Tibial nerve (tissue), 4 donors: ENCODE data around the gene PDE4A. TPM values are rescaled to one million over a fixed set of nuclear protein-coding genes. Genes with fewer than 3 reads are reported as not detected.
A peak's percentile ranks its signal among the peaks of the same experiment; 100 is the strongest.

Source experiments
- DNase-seq, 2 donors: peaks; one replicate each; pipeline ENCODE4 v3.0.0-alpha.2; 2019; ENCODE audit warnings: low spot score in 2 of 2
- H3K27ac ChIP-seq, 4 donors: fragments of 200-600 bp; sonication (generic) in 3 of 4; one replicate each; pipeline ENCODE4 v1.5.1; 2017 to 2019; ENCODE audit warnings: mild to moderate bottlenecking in 1 of 4
- H3K27me3 ChIP-seq, 2 donors: fragments of 200-600 bp; sonication (generic) in 1 of 2; one replicate each; pipeline versions ENCODE4 v1.5.1 to v1.6.0; 2017 to 2019
- H3K36me3 ChIP-seq, 3 donors: fragments of 200-600 bp; sonication (generic); one replicate each; pipeline ENCODE4 v1.5.1; 2018 to 2019
- H3K4me1 ChIP-seq, 4 donors: fragments of 200-600 bp; sonication (generic) in 3 of 4; one replicate each; pipeline ENCODE4 v1.5.1; 2017 to 2019
- H3K4me3 ChIP-seq, 4 donors: fragments of 200-600 bp; sonication (generic) in 3 of 4; one replicate each; pipeline ENCODE4 v1.5.1; 2017 to 2019; ENCODE audit warnings: mild to moderate bottlenecking in 1 of 4, moderate library complexity in 1 of 4
- H3K9me3 ChIP-seq, 4 donors: fragments of 200-600 bp; sonication (generic) in 3 of 4; one replicate each; pipeline ENCODE4 v1.5.1; 2017 to 2019
- EP300 ChIP-seq, 2 donors: sonication (generic); formaldehyde crosslinking; IDR thresholded peaks; one replicate each; pipeline ENCODE4 v1.6.1; 2017; ENCODE audit warnings: antibody characterized with exemption in 2 of 2, mild to moderate bottlenecking in 1 of 2
- POLR2A ChIP-seq, 2 donors: fragments of 450-650 bp; IDR thresholded peaks; one replicate each; pipeline ENCODE4 v1.6.1; 2017; ENCODE audit warnings: antibody characterized with exemption in 2 of 2, mild to moderate bottlenecking in 2 of 2, moderate library complexity in 2 of 2
- WGBS, 2 donors: methylation state at CpG; one replicate each; pipeline ENCODE4 v1.1.5; 2018; 5-methylcytosine and 5-hydroxymethylcytosine counted together
- total RNA-seq, 4 donors: library from RNA; depleted of rRNA; stranded (reverse); fragments of >200 nt; gene quantifications; one replicate each; pipeline ENCODE4 v1.1.0, GENCODE V29; 2016
- TF ChIP-seq, protein P1 (sequence below), 5 experiments: fragments of 200-600 bp in 3 of 5; fragments of 450-650 bp in 2 of 5; sonication (generic) in 3 of 5; IDR thresholded peaks; one replicate each; pipeline ENCODE4 v1.5.1; 2016 to 2019; ENCODE audit warnings: antibody characterized with exemption in 5 of 5, mild to moderate bottlenecking in 3 of 5, moderate library complexity in 2 of 5

Gene PDE4A
- total RNA-seq, 4 donors from 2014 or later: 8.7 to 12.7 (median 10.0) TPM

DNA sequence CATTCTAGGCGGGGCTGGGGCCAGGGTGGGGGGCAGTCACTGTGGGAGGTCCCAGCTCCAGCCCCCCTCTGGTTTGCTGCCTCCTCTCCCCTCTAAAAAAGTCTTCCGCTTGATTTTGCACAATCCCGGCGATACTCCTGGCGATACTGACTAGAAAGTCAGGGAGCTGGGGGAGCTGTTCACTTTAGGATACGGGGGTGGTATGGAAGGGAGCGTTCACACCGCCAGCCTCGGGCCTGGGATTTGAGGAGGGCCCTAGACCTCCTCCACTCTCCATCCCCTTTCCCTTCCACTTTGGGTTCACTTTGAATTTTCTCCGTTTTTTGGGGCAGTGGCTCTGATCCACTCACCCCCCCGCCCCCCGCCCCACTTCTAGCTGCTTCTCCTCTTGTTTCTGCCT is 47.8 kb downstream of the PDE4A start:
- TF ChIP-seq, protein P1, sequence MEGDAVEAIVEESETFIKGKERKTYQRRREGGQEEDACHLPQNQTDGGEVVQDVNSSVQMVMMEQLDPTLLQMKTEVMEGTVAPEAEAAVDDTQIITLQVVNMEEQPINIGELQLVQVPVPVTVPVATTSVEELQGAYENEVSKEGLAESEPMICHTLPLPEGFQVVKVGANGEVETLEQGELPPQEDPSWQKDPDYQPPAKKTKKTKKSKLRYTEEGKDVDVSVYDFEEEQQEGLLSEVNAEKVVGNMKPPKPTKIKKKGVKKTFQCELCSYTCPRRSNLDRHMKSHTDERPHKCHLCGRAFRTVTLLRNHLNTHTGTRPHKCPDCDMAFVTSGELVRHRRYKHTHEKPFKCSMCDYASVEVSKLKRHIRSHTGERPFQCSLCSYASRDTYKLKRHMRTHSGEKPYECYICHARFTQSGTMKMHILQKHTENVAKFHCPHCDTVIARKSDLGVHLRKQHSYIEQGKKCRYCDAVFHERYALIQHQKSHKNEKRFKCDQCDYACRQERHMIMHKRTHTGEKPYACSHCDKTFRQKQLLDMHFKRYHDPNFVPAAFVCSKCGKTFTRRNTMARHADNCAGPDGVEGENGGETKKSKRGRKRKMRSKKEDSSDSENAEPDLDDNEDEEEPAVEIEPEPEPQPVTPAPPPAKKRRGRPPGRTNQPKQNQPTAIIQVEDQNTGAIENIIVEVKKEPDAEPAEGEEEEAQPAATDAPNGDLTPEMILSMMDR (IDR thresholded peaks at IDR 0.05): no peak
- no peak for TF ChIP-seq POLR2A (IDR thresholded peaks at IDR 0.05)
- no peak for TF ChIP-seq EP300 (IDR thresholded peaks at IDR 0.05)
- H3K4me1 ChIP-seq: no peaks in the 10 kb centered on the region
- H3K4me3 ChIP-seq: no peak overlapping the region
- H3K9me3 ChIP-seq: no peaks in the 10 kb centered on the region
- no peaks in the 10 kb centered on the region for H3K27me3 ChIP-seq
- H3K27ac ChIP-seq: no peak overlapping the region
- H3K36me3 ChIP-seq: peaks cover 0 to 41% (median 0%) of the 10 kb centered on the region in 3 donors
- WGBS, 2 donors: 65 to 75% methylated on average over 12 of the region's 12 CpGs
- DNase-seq: no peak

DNA sequence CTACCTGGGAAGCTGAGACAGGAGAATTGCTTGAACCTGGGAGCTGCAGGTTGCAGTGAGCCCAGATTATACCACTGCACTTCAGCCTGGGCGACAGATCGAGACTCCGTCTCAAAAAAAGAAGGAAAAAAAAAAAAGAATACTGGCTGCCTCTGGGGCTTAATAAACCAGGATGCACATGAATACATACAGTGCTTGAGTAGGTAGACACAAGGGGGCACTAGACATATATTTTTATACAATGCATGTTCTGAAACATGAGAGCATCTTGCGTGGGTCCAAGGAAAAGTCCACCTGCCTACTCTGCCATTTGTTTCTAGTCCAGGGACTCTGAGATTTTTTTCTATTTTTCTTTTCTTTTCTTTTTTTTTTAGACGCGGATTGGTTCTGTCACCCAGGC is 51.6 kb downstream of the PDE4A start:
- no peak for DNase-seq
- Histone ChIP-seq H3K9me3 (no peaks in the 10 kb centered on the region), H3K27me3 (no peaks in the 10 kb centered on the region), H3K4me3 (no peak overlapping the region), H3K4me1 (no peaks in the 10 kb centered on the region), H3K36me3 (peaks cover 0 to 12% (median 0%) of the 10 kb centered on the region in 3 donors), H3K27ac (no peak overlapping the region)
- no peak for TF ChIP-seq EP300 (IDR thresholded peaks at IDR 0.05)
- TF ChIP-seq, protein P1 (IDR thresholded peaks at IDR 0.05): peak in 1 of 5 experiments; percentile 18
- 32 to 36% methylated on average over 6 of the region's 6 CpGs for WGBS, 2 donors

DNA sequence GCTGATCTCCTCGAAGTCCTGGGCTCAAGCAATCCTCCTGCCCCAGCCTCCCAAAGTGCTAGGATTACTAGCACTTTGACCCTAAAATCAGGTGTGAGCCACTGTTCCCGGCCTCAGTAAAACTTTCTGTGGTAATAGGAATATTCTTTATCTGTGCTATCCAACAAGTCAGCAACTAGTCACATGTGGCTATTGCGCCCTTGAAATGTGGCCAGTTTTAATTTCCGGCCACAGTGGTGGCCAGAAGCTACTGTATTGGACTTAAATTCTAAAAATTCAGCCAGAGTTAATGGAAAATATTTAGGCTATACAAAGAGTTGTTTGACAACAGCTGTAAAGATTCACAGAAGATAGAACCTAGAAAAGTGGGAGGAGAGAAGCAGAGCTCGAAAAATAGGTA is 52.9 kb downstream of the PDE4A start:
- Histone ChIP-seq H3K27me3 (no peaks in the 10 kb centered on the region), H3K9me3 (no peaks in the 10 kb centered on the region), H3K4me3 (no peak overlapping the region), H3K4me1 (peaks cover 0 to under 1% (median 0%) of the 10 kb centered on the region in 4 donors), H3K27ac (no peak overlapping the region), H3K36me3 (no peaks in the 10 kb centered on the region)
- WGBS, 2 donors: 75 to 83% methylated on average over 5 of the region's 5 CpGs
- TF ChIP-seq EP300 (IDR thresholded peaks at IDR 0.05) (no peak), POLR2A (IDR thresholded peaks at IDR 0.05) (no peak)
- TF ChIP-seq, protein P1 (IDR thresholded peaks at IDR 0.05): no peak
- DNase-seq: no peak

DNA sequence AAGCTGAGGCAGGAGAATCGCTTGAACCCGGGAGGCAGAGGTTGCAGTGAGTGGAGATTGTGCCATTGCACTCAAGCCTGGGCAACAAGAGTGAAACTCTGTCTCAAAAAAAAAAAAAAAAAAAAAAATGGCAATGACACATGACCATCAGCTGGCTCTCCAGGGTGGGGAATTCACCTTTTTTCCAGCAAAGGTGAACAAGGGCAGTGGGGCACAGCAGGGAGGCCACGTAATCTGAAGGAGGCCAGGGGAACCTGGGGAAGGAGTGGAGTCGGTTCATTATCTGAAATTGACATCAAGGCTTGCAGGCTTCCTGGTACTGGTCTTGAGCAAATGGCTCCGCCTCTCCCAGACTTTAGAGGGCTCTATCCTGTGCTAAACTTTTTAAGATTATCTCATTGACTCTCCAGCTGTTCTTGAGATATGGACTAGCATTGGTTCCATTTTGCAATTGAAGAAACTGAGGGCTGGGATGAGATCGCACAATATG is 54.7 kb downstream of the PDE4A start:
- DNase-seq: no peak
- H3K27ac ChIP-seq: no peak overlapping the region
- no peaks in the 10 kb centered on the region for H3K36me3 ChIP-seq
- no peaks in the 10 kb centered on the region for H3K9me3 ChIP-seq
- WGBS, 2 donors: 73 to 76% methylated on average over 6 of the region's 6 CpGs
- peaks cover 0 to 15% (median 0%) of the 10 kb centered on the region in 4 donors for H3K4me1 ChIP-seq
- no peak for TF ChIP-seq EP300 (IDR thresholded peaks at IDR 0.05)
- TF ChIP-seq, protein P1 (IDR thresholded peaks at IDR 0.05): no peak
- TF ChIP-seq POLR2A (IDR thresholded peaks at IDR 0.05): no peak
- no peak overlapping the region for H3K4me3 ChIP-seq
- no peaks in the 10 kb centered on the region for H3K27me3 ChIP-seq

DNA sequence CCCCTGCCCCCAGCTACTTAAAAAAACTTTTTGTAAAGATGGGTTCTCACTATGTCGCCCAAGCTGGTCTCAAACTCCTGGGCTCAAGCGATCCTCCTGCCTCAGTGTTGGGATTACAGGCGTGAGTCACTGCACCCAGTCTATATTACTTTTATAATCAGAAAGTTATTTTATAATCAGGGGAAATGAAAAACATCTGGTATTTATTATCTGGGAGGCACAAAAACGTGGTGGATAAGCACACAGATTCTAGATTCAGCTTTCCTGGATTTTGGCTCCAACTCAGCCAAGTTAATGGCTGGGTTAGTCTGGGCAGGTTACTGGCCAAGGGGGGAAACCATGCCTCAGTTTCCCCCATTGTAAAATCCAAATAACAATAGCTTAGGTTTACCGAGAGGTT is 58.1 kb downstream of the PDE4A start:
- no peaks in the 10 kb centered on the region for H3K27me3 ChIP-seq
- peaks cover 0 to 15% (median 0%) of the 10 kb centered on the region in 4 donors for H3K4me1 ChIP-seq
- H3K4me3 ChIP-seq: peak overlapping the region in 3 of 4 donors; percentile 28 to 53 (median 33)
- no peak overlapping the region for H3K27ac ChIP-seq
- WGBS, 2 donors: 25% methylated on average over 5 of the region's 5 CpGs
- DNase-seq: no peak
- no peaks in the 10 kb centered on the region for H3K9me3 ChIP-seq
- no peaks in the 10 kb centered on the region for H3K36me3 ChIP-seq
- TF ChIP-seq POLR2A (IDR thresholded peaks at IDR 0.05): no peak
- TF ChIP-seq EP300 (IDR thresholded peaks at IDR 0.05): no peak
- TF ChIP-seq, protein P1 (IDR thresholded peaks at IDR 0.05): no peak
